Measurements from ENCODE around the gene LEF1. TPM values are rescaled to one million over a fixed set of nuclear protein-coding genes. Genes with fewer than 3 reads are reported as not detected.
"Not testable (repeated sequence)": the region's sequence is repeated elsewhere in the genome, so short reads cannot be mapped to it uniquely, and the experiment has no call there.

LEF1 gene
- total RNA-seq, 1 donor from 2014 or later: 4.5 TPM

GRCh38 chr4:108087293-108087967 is 81.3 kb downstream of the LEF1 start:
- intact Hi-C loops (cut with DNase I): no loop called here
- no peak for DNase-seq (ENCODE audit: low spot score)

GRCh38 chr4:108081256-108081655 is 87.5 kb downstream of the LEF1 start:
- DNase-seq (ENCODE audit: low spot score): no peak
- intact Hi-C loops (cut with DNase I): no loop called here

GRCh38 chr4:108080747-108081146 is 88.0 kb downstream of the LEF1 start:
- intact Hi-C loops (cut with DNase I): no loop called here

GRCh38 chr4:108078024-108078733 is 90.6 kb downstream of the LEF1 start:
- intact Hi-C loops (cut with DNase I): no loop called here
- DNase-seq (ENCODE audit: low spot score): no peak

More at GRCh38 chr4:108080747-108081146, 88.0 kb downstream of the LEF1 start:
- DNase-seq (ENCODE audit: low spot score): no peak

GRCh38 chr4:108072300-108072699 is 96.4 kb downstream of the LEF1 start:
- intact Hi-C loops (cut with DNase I): no loop called here
- DNase-seq (ENCODE audit: low spot score): no peak

GRCh38 chr4:108070775-108071174 is 98.0 kb downstream of the LEF1 start:
- intact Hi-C loops (cut with DNase I): no loop called here
- DNase-seq (ENCODE audit: low spot score): no peak

- no peak for DNase-seq (ENCODE audit: low spot score)
- intact Hi-C loops (cut with DNase I): no loop called here
These were observed 100.3 kb downstream of the LEF1 start for GRCh38 chr4:108068442-108068841.

GRCh38 chr4:108060686-108061321 is 107.9 kb downstream of the LEF1 start:
- intact Hi-C loops (cut with DNase I): no loop called here

GRCh38 chr4:108060164-108060563 is 108.6 kb downstream of the LEF1 start:
- intact Hi-C loops (cut with DNase I): no loop called here

More at GRCh38 chr4:108060686-108061321, 107.9 kb downstream of the LEF1 start:
- no peak for DNase-seq (ENCODE audit: low spot score)

GRCh38 chr4:108058685-108059440 is 109.9 kb downstream of the LEF1 start:
- intact Hi-C loops (cut with DNase I): loop anchor here (5.0 kb wide), 2 partner anchors 453 to 513 kb away; no protein-coding TSS in a partner anchor
- no peak for DNase-seq (ENCODE audit: low spot score)

More at GRCh38 chr4:108060164-108060563, 108.6 kb downstream of the LEF1 start:
- no peak for DNase-seq (ENCODE audit: low spot score)

- DNase-seq (ENCODE audit: low spot score): no peak
- intact Hi-C loops (cut with DNase I): loop anchor here (5.0 kb wide), 2 partner anchors 456 to 516 kb away; no protein-coding TSS in a partner anchor
These were observed 112.3 kb downstream of the LEF1 start for GRCh38 chr4:108056418-108056817.

GRCh38 chr4:108055787-108056186 is 112.9 kb downstream of the LEF1 start:
- intact Hi-C loops (cut with DNase I): loop anchor here (5.0 kb wide), 2 partner anchors 457 to 517 kb away; no protein-coding TSS in a partner anchor
- DNase-seq (ENCODE audit: low spot score): no peak

GRCh38 chr4:108054025-108054638 is 114.6 kb downstream of the LEF1 start:
- intact Hi-C loops (cut with DNase I): no loop called here
- DNase-seq (ENCODE audit: low spot score): no peak

GRCh38 chr4:108053251-108053711 is 115.5 kb downstream of the LEF1 start:
- intact Hi-C loops (cut with DNase I): no loop called here
- DNase-seq (ENCODE audit: low spot score): no peak

GRCh38 chr4:108052558-108053120 is 116.1 kb downstream of the LEF1 start:
- no peak for DNase-seq (ENCODE audit: low spot score)
- intact Hi-C loops (cut with DNase I): no loop called here

- no peak for DNase-seq (ENCODE audit: low spot score)
- intact Hi-C loops (cut with DNase I): no loop called here
These were observed 117.4 kb downstream of the LEF1 start for GRCh38 chr4:108051343-108051742.

- intact Hi-C loops (cut with DNase I): not testable (repeated sequence)
These were observed 118.3 kb downstream of the LEF1 start for GRCh38 chr4:108050166-108051111.

GRCh38 chr4:108049406-108049805 is 119.3 kb downstream of the LEF1 start:
- intact Hi-C loops (cut with DNase I): no loop called here

More at GRCh38 chr4:108050166-108051111, 118.3 kb downstream of the LEF1 start:
- DNase-seq (ENCODE audit: low spot score): not testable (repeated sequence)

More at GRCh38 chr4:108049406-108049805, 119.3 kb downstream of the LEF1 start:
- no peak for DNase-seq (ENCODE audit: low spot score)
